ENCODE results near the gene ALPK1.

Gene ALPK1

GRCh38 chr4:112318239-112319142, 21.3 kb downstream of the ALPK1 start:
- Histone ChIP-seq H3K27ac (ENCODE audit: low read depth, low read length) (no peak overlapping the region), H3K4me3 (ENCODE audit: low read depth in 1 of 2, low read length in 2 of 2) (no peak overlapping the region), H3K36me3 (ENCODE audit: insufficient read depth, low read length) (no peaks in the 10 kb centered on the region), H3K9ac (ENCODE audit: low read length) (no peak overlapping the region), H3K4me1 (ENCODE audit: insufficient read depth, low read length) (no peaks in the 10 kb centered on the region), H3K27me3 (ENCODE audit: control insufficient read depth in 1 of 2, insufficient read depth in 2 of 2, low read length in 2 of 2) (no peaks in the 10 kb centered on the region), H3K9me3 (ENCODE audit: low read length) (no peaks in the 10 kb centered on the region)

GRCh38 chr4:112321776-112322684, 24.9 kb downstream of the ALPK1 start:
- Histone ChIP-seq H3K4me3 (ENCODE audit: low read depth in 1 of 2, low read length in 2 of 2) (no peak overlapping the region), H3K36me3 (ENCODE audit: insufficient read depth, low read length) (no peaks in the 10 kb centered on the region), H3K9me3 (ENCODE audit: low read length) (no peaks in the 10 kb centered on the region), H3K9ac (ENCODE audit: low read length) (no peak overlapping the region), H3K27ac (ENCODE audit: low read depth, low read length) (no peak overlapping the region), H3K4me1 (ENCODE audit: insufficient read depth, low read length) (no peaks in the 10 kb centered on the region), H3K27me3 (ENCODE audit: control insufficient read depth in 1 of 2, insufficient read depth in 2 of 2, low read length in 2 of 2) (no peaks in the 10 kb centered on the region)

GRCh38 chr4:112322866-112323265, 25.7 kb downstream of the ALPK1 start:
- H3K9me3 ChIP-seq (ENCODE audit: low read length) = no peaks in the 10 kb centered on the region
- no peaks in the 10 kb centered on the region for H3K36me3 ChIP-seq (ENCODE audit: insufficient read depth, low read length)
- H3K4me3 ChIP-seq (ENCODE audit: low read depth in 1 of 2, low read length in 2 of 2) = no peak overlapping the region
- H3K27me3 ChIP-seq (ENCODE audit: control insufficient read depth in 1 of 2, insufficient read depth in 2 of 2, low read length in 2 of 2) = no peaks in the 10 kb centered on the region
- no peaks in the 10 kb centered on the region for H3K4me1 ChIP-seq (ENCODE audit: insufficient read depth, low read length)
- no peak overlapping the region for H3K27ac ChIP-seq (ENCODE audit: low read depth, low read length)
- H3K9ac ChIP-seq (ENCODE audit: low read length) = no peak overlapping the region

GRCh38 chr4:112325530-112325929, 28.4 kb downstream of the ALPK1 start:
- Histone ChIP-seq H3K27me3 (ENCODE audit: control insufficient read depth in 1 of 2, insufficient read depth in 2 of 2, low read length in 2 of 2) (no peaks in the 10 kb centered on the region), H3K36me3 (ENCODE audit: insufficient read depth, low read length) (no peaks in the 10 kb centered on the region), H3K9ac (ENCODE audit: low read length) (no peak overlapping the region), H3K9me3 (ENCODE audit: low read length) (no peaks in the 10 kb centered on the region), H3K27ac (ENCODE audit: low read depth, low read length) (no peak overlapping the region), H3K4me1 (ENCODE audit: insufficient read depth, low read length) (no peaks in the 10 kb centered on the region), H3K4me3 (ENCODE audit: low read depth in 1 of 2, low read length in 2 of 2) (no peak overlapping the region)

GRCh38 chr4:112327965-112328733, 31.0 kb downstream of the ALPK1 start:
- H3K36me3 ChIP-seq (ENCODE audit: insufficient read depth, low read length) = no peaks in the 10 kb centered on the region
- no peaks in the 10 kb centered on the region for H3K27me3 ChIP-seq (ENCODE audit: control insufficient read depth in 1 of 2, insufficient read depth in 2 of 2, low read length in 2 of 2)
- H3K4me3 ChIP-seq (ENCODE audit: low read depth in 1 of 2, low read length in 2 of 2) = peak overlapping the region in 1 of 2 donors; percentile 16
- no peaks in the 10 kb centered on the region for H3K4me1 ChIP-seq (ENCODE audit: insufficient read depth, low read length)
- no peak overlapping the region for H3K27ac ChIP-seq (ENCODE audit: low read depth, low read length)
- H3K9me3 ChIP-seq (ENCODE audit: low read length) = no peaks in the 10 kb centered on the region
- no peak overlapping the region for H3K9ac ChIP-seq (ENCODE audit: low read length)

GRCh38 chr4:112328734-112329130, 31.6 kb downstream of the ALPK1 start:
- H3K9ac ChIP-seq (ENCODE audit: low read length) = no peak overlapping the region
- no peaks in the 10 kb centered on the region for H3K9me3 ChIP-seq (ENCODE audit: low read length)
- no peak overlapping the region for H3K27ac ChIP-seq (ENCODE audit: low read depth, low read length)
- H3K4me1 ChIP-seq (ENCODE audit: insufficient read depth, low read length) = no peaks in the 10 kb centered on the region
- no peaks in the 10 kb centered on the region for H3K36me3 ChIP-seq (ENCODE audit: insufficient read depth, low read length)
- H3K4me3 ChIP-seq (ENCODE audit: low read depth in 1 of 2, low read length in 2 of 2) = no peak overlapping the region
- H3K27me3 ChIP-seq (ENCODE audit: control insufficient read depth in 1 of 2, insufficient read depth in 2 of 2, low read length in 2 of 2) = no peaks in the 10 kb centered on the region

GRCh38 chr4:112329672-112330375, 32.7 kb downstream of the ALPK1 start:
- Histone ChIP-seq H3K9me3 (ENCODE audit: low read length) (no peaks in the 10 kb centered on the region), H3K4me1 (ENCODE audit: insufficient read depth, low read length) (no peaks in the 10 kb centered on the region), H3K4me3 (ENCODE audit: low read depth in 1 of 2, low read length in 2 of 2) (no peak overlapping the region), H3K36me3 (ENCODE audit: insufficient read depth, low read length) (no peaks in the 10 kb centered on the region), H3K9ac (ENCODE audit: low read length) (no peak overlapping the region), H3K27ac (ENCODE audit: low read depth, low read length) (no peak overlapping the region), H3K27me3 (ENCODE audit: control insufficient read depth in 1 of 2, insufficient read depth in 2 of 2, low read length in 2 of 2) (no peaks in the 10 kb centered on the region)

- H3K27ac ChIP-seq (ENCODE audit: low read depth, low read length) = no peak overlapping the region
- no peaks in the 10 kb centered on the region for H3K27me3 ChIP-seq (ENCODE audit: control insufficient read depth in 1 of 2, insufficient read depth in 2 of 2, low read length in 2 of 2)
- no peak overlapping the region for H3K4me3 ChIP-seq (ENCODE audit: low read depth in 1 of 2, low read length in 2 of 2)
- H3K36me3 ChIP-seq (ENCODE audit: insufficient read depth, low read length) = no peaks in the 10 kb centered on the region
- H3K4me1 ChIP-seq (ENCODE audit: insufficient read depth, low read length) = no peaks in the 10 kb centered on the region
- no peaks in the 10 kb centered on the region for H3K9me3 ChIP-seq (ENCODE audit: low read length)
- H3K9ac ChIP-seq (ENCODE audit: low read length) = no peak overlapping the region
These were observed 33.8 kb downstream of the ALPK1 start for GRCh38 chr4:112330921-112331320.

GRCh38 chr4:112332398-112332797, 35.2 kb downstream of the ALPK1 start:
- no peaks in the 10 kb centered on the region for H3K4me1 ChIP-seq (ENCODE audit: insufficient read depth, low read length)
- no peak overlapping the region for H3K4me3 ChIP-seq (ENCODE audit: low read depth in 1 of 2, low read length in 2 of 2)
- H3K27ac ChIP-seq (ENCODE audit: low read depth, low read length) = no peak overlapping the region
- no peak overlapping the region for H3K9ac ChIP-seq (ENCODE audit: low read length)
- no peaks in the 10 kb centered on the region for H3K36me3 ChIP-seq (ENCODE audit: insufficient read depth, low read length)
- H3K9me3 ChIP-seq (ENCODE audit: low read length) = no peaks in the 10 kb centered on the region
- H3K27me3 ChIP-seq (ENCODE audit: control insufficient read depth in 1 of 2, insufficient read depth in 2 of 2, low read length in 2 of 2) = no peaks in the 10 kb centered on the region

- H3K27me3 ChIP-seq (ENCODE audit: control insufficient read depth in 1 of 2, insufficient read depth in 2 of 2, low read length in 2 of 2) = no peaks in the 10 kb centered on the region
- H3K36me3 ChIP-seq (ENCODE audit: insufficient read depth, low read length) = no peaks in the 10 kb centered on the region
- H3K4me1 ChIP-seq (ENCODE audit: insufficient read depth, low read length) = no peaks in the 10 kb centered on the region
- H3K4me3 ChIP-seq (ENCODE audit: low read depth in 1 of 2, low read length in 2 of 2) = no peak overlapping the region
- no peak overlapping the region for H3K27ac ChIP-seq (ENCODE audit: low read depth, low read length)
- no peaks in the 10 kb centered on the region for H3K9me3 ChIP-seq (ENCODE audit: low read length)
- no peak overlapping the region for H3K9ac ChIP-seq (ENCODE audit: low read length)
These were observed 42.9 kb downstream of the ALPK1 start for GRCh38 chr4:112340023-112340422.

Measured in muscle layer of colon (tissue), 2 donors.